Trophoblast cell (in vitro differentiated cells and primary cell): ENCODE measurements around the gene SCARB2.
A peak's percentile ranks its signal among the peaks of the same experiment; 100 is the strongest.

ENCODE experiments used
- DNase-seq, 2 donors: peaks; one replicate each; pipeline ENCODE4 v3.0.0-alpha.2; 2016
- H2AFZ ChIP-seq: 2 replicates; pipeline ENCODE4 v1.6.1; 2013; ENCODE audit warnings: low read length, moderate library complexity, mild to moderate bottlenecking; ENCODE audit not compliant: insufficient read depth, poor library complexity
- H2AK5ac ChIP-seq: 2 replicates; pipeline ENCODE4 v1.6.1; 2013; ENCODE audit warnings: mild to moderate bottlenecking, low read length
- H2BK120ac ChIP-seq: 2 replicates; pipeline ENCODE4 v1.6.1; 2013; ENCODE audit warnings: low read length, mild to moderate bottlenecking, moderate library complexity; ENCODE audit not compliant: insufficient read depth, poor library complexity
- H2BK12ac ChIP-seq: 2 replicates; pipeline ENCODE4 v1.6.1; 2013; ENCODE audit warnings: mild to moderate bottlenecking, low read length, moderate library complexity
- H2BK5ac ChIP-seq: 2 replicates; pipeline ENCODE4 v1.6.1; 2013; ENCODE audit warnings: low read length, low read depth, moderate library complexity, mild to moderate bottlenecking; ENCODE audit not compliant: poor library complexity
- H3K14ac ChIP-seq: 2 replicates; pipeline ENCODE4 v1.6.1; 2013; ENCODE audit warnings: mild to moderate bottlenecking, low read length
- H3K18ac ChIP-seq: 2 replicates; pipeline ENCODE4 v1.6.1; 2013; ENCODE audit warnings: mild to moderate bottlenecking, low read length
- H3K23ac ChIP-seq: 2 replicates; pipeline ENCODE4 v1.6.1; 2013; ENCODE audit warnings: low read length
- H3K27ac ChIP-seq: 2 replicates; pipeline ENCODE4 v1.5.1; 2013; ENCODE audit warnings: low read depth, mild to moderate bottlenecking, inconsistent platforms, low read length, moderate library complexity
- H3K27me3 ChIP-seq: 2 replicates; pipeline ENCODE4 v1.6.1; 2013; ENCODE audit warnings: inconsistent platforms, mild to moderate bottlenecking, low read length, moderate library complexity; ENCODE audit not compliant: insufficient read depth
- H3K36me3 ChIP-seq, 2 experiments: 1 replicate in 1 of 2; 2 replicates in 1 of 2; pipeline ENCODE4 v1.6.1; 2013; ENCODE audit warnings: low read length in 2 of 2, mild to moderate bottlenecking in 2 of 2, moderate library complexity in 1 of 2; ENCODE audit not compliant: insufficient read depth in 2 of 2, control insufficient read depth in 1 of 2
- H3K4ac ChIP-seq: 2 replicates; pipeline ENCODE4 v1.6.1; 2013; ENCODE audit warnings: low read depth, mild to moderate bottlenecking, low read length, moderate library complexity
- H3K4me1 ChIP-seq, 2 experiments: 1 replicate in 1 of 2; 2 replicates in 1 of 2; pipeline ENCODE4 v1.6.1; 2013; ENCODE audit warnings: low read length in 2 of 2, mild to moderate bottlenecking in 2 of 2, moderate library complexity in 1 of 2; ENCODE audit not compliant: insufficient read depth in 2 of 2, control insufficient read depth in 1 of 2
- H3K4me2 ChIP-seq: 2 replicates; pipeline ENCODE4 v1.6.1; 2013; ENCODE audit warnings: inconsistent platforms, mild to moderate bottlenecking, low read length, moderate library complexity
- H3K4me3 ChIP-seq: 2 replicates; pipeline ENCODE4 v1.5.1; 2013; ENCODE audit warnings: mild to moderate bottlenecking, low read depth, low read length, inconsistent platforms
- H3K79me1 ChIP-seq: one replicate; pipeline ENCODE4 v1.6.1; 2013; ENCODE audit warnings: low read length
- H3K79me2 ChIP-seq: 2 replicates; pipeline ENCODE4 v1.6.1; 2013; ENCODE audit warnings: low read length, mild to moderate bottlenecking; ENCODE audit not compliant: control insufficient read depth, insufficient read depth, poor library complexity
- H3K9ac ChIP-seq: 2 replicates; pipeline ENCODE4 v1.6.1; 2013; ENCODE audit warnings: mild to moderate bottlenecking, low read length
- H3K9me3 ChIP-seq: 2 replicates; pipeline ENCODE4 v1.6.1; 2013; ENCODE audit warnings: low read depth, mild to moderate bottlenecking, control low read depth, inconsistent platforms, low read length; ENCODE audit not compliant: insufficient read depth
- H4K12ac ChIP-seq: 2 replicates; pipeline ENCODE4 v1.6.1; 2013; ENCODE audit warnings: low read depth, mild to moderate bottlenecking, low read length, moderate library complexity
- H4K8ac ChIP-seq: 2 replicates; pipeline ENCODE4 v1.6.1; 2013; ENCODE audit warnings: low read depth, mild to moderate bottlenecking, low read length, moderate library complexity
- H4K91ac ChIP-seq: one replicate; pipeline ENCODE4 v1.6.1; 2013; ENCODE audit warnings: low read depth, mild to moderate bottlenecking, low read length, moderate library complexity
- WGBS: extraction: QIAGEN DNeasy Blood & Tissue Kit; methylation state at CpG from one replicate; pipeline ENCODE4 v1.1.7; 2013; ENCODE audit warnings: missing lambda C conversion rate; ENCODE audit not compliant: insufficient read length, insufficient coverage; ENCODE audit errors: extremely low coverage; 5-methylcytosine and 5-hydroxymethylcytosine counted together

Gene SCARB2

DNA sequence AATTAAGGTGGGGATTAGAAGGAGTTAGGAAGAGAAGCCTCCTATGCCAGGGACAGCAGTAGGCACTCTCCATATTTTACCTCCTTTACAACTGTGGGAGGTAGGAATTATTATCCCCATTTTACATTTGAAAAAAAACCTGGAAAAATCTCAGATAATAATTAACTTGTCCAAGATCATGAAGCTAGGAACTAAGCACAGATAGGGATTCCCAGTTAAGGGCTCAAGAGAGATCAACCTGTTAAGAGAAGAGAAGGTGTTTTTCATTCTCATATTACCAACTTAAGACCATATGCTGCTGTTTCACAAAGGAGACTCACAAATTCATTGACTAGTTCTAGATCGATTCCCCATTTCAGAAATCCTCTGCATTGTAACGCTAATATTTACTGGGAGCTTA lies 21.8 kb upstream of the SCARB2 start:
- no peak overlapping the region for H3K4me2 ChIP-seq
- no peak overlapping the region for H4K8ac ChIP-seq
- H3K14ac ChIP-seq: no peak overlapping the region
- no peak for DNase-seq
- H3K9ac ChIP-seq: no peak overlapping the region
- H3K4ac ChIP-seq: no peak overlapping the region
- no peaks in the 10 kb centered on the region for H3K27me3 ChIP-seq
- H3K23ac ChIP-seq: no peak overlapping the region
- no peak overlapping the region for H2AK5ac ChIP-seq
- no peak overlapping the region for H2BK120ac ChIP-seq
- H3K27ac ChIP-seq: no peak overlapping the region
- no peaks in the 10 kb centered on the region for H3K9me3 ChIP-seq
- H3K4me1 ChIP-seq: peaks cover 0 to 3% of the 10 kb centered on the region in 2 experiments
- H3K36me3 ChIP-seq: peaks cover 0 to 4% of the 10 kb centered on the region in 2 experiments
- no peak overlapping the region for H2BK12ac ChIP-seq
- WGBS: no CpG with 5 or more reads among the region's 2 CpGs
- H3K18ac ChIP-seq: no peak overlapping the region
- H4K91ac ChIP-seq: no peak overlapping the region
- H2AFZ ChIP-seq: no peak overlapping the region
- no peak overlapping the region for H4K12ac ChIP-seq
- H2BK5ac ChIP-seq: no peak overlapping the region
- H3K4me3 ChIP-seq: no peak overlapping the region
- H3K79me2 ChIP-seq: no peaks in the 10 kb centered on the region
- peaks cover 8% of the 10 kb centered on the region for H3K79me1 ChIP-seq

DNA sequence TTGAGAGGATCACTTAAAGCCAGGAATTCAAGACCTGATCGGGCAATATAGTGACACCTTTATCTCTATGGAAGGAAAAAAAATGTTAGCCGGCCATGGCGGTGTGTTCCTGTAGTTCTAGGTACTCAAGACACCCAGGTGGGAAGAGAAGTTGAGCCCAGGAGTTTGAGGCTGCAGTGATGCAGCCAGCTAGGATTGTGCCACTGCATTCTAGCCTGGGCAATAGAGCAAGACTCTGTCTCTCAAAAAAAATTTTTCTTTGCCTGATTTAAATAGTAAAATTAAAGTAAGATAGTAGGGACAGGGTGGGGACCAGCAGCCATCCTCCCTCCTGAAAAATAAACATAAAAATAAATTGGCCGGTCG lies 21.0 kb upstream of the SCARB2 start:
- H2BK5ac ChIP-seq: no peak overlapping the region
- H3K36me3 ChIP-seq: peaks cover 0 to 5% of the 10 kb centered on the region in 2 experiments
- H4K8ac ChIP-seq: peak overlapping the region; percentile 86
- peak overlapping the region; percentile 75 for H2BK120ac ChIP-seq
- no peak overlapping the region for H4K12ac ChIP-seq
- no peaks in the 10 kb centered on the region for H3K27me3 ChIP-seq
- no peak overlapping the region for H3K9ac ChIP-seq
- H3K4ac ChIP-seq: peak overlapping the region; percentile 42
- no CpG with 5 or more reads among the region's 5 CpGs for WGBS
- H3K4me3 ChIP-seq: no peak overlapping the region
- H3K4me1 ChIP-seq: peaks cover 0 to 3% of the 10 kb centered on the region in 2 experiments
- no peak overlapping the region for H2AK5ac ChIP-seq
- H3K4me2 ChIP-seq: peak overlapping the region; percentile 54
- no peak for DNase-seq
- H3K9me3 ChIP-seq: peaks cover 2% of the 10 kb centered on the region
- H3K18ac ChIP-seq: peak overlapping the region; percentile 61
- H3K79me1 ChIP-seq: peaks cover 8% of the 10 kb centered on the region
- H2AFZ ChIP-seq: peak overlapping the region; percentile 75
- H3K23ac ChIP-seq: no peak overlapping the region
- peak overlapping the region; percentile 41 for H3K27ac ChIP-seq
- peak overlapping the region; percentile 85 for H2BK12ac ChIP-seq
- peak overlapping the region; percentile 72 for H4K91ac ChIP-seq
- no peaks in the 10 kb centered on the region for H3K79me2 ChIP-seq
- H3K14ac ChIP-seq: no peak overlapping the region

DNA sequence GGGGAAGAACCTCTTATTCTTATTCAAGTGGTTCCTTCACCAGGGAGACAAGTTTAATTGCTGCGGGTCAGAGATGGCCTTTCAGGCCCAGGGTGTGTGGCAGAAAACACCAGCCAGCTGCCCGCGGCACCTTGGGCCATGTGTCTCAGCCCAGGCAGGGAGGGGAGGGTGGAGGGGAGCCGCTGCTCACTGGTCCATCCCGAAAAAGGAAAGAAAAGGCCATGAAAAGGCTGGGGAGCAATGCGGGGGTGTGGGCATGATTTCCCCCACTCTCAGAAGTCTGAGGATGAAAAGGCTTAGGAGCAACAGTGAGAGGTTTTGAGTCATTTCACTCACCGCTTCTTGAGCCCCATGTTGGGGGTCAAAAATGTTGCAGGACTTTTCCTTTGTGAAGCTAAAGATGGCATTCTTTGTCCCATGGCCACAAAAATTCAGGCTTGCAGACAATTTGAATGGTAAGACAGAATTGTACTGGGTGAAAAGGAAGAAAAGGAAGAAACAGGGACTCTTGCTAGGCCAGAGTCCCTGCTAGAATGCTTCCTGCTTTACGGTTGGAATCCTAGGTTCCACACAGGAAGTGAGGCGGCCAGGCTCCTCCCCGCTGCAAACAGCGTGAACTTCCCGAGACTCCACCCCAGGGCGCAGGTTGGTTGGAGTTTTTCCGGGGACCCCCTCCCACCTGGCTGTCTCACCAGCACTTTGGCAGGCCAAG lies 20.5 kb upstream of the SCARB2 start:
- H2BK5ac ChIP-seq: peak overlapping the region; percentile 58
- H3K14ac ChIP-seq: peak overlapping the region; percentile 19
- H3K4me1 ChIP-seq: peaks cover 0 to 3% of the 10 kb centered on the region in 2 experiments
- H3K9me3 ChIP-seq: peaks cover 2% of the 10 kb centered on the region
- peak overlapping the region; percentile 9 for H2AK5ac ChIP-seq
- no peak overlapping the region for H3K23ac ChIP-seq
- H3K4me3 ChIP-seq: peak overlapping the region; percentile 59
- H3K36me3 ChIP-seq: peaks cover 2 to 8% of the 10 kb centered on the region in 2 experiments
- peak overlapping the region; percentile 92 for H4K91ac ChIP-seq
- peak overlapping the region; percentile 95 for H3K4ac ChIP-seq
- peaks cover 8% of the 10 kb centered on the region for H3K79me1 ChIP-seq
- H4K12ac ChIP-seq: peak overlapping the region; percentile 6
- no peaks in the 10 kb centered on the region for H3K79me2 ChIP-seq
- peak overlapping the region; percentile 1 for H3K9ac ChIP-seq
- H4K8ac ChIP-seq: peak overlapping the region; percentile 94
- peak overlapping the region; percentile 75 for H2AFZ ChIP-seq
- no CpG with 5 or more reads among the region's 14 CpGs for WGBS
- DNase-seq: peak in 1 of 2 donors; percentile 8
- peak overlapping the region; percentile 41 for H3K27ac ChIP-seq
- peak overlapping the region; percentile 54 for H3K4me2 ChIP-seq
- H3K18ac ChIP-seq: peak overlapping the region; percentile 69
- H2BK120ac ChIP-seq: peak overlapping the region; percentile 81
- H3K27me3 ChIP-seq: no peaks in the 10 kb centered on the region
- peak overlapping the region; percentile 85 for H2BK12ac ChIP-seq

DNA sequence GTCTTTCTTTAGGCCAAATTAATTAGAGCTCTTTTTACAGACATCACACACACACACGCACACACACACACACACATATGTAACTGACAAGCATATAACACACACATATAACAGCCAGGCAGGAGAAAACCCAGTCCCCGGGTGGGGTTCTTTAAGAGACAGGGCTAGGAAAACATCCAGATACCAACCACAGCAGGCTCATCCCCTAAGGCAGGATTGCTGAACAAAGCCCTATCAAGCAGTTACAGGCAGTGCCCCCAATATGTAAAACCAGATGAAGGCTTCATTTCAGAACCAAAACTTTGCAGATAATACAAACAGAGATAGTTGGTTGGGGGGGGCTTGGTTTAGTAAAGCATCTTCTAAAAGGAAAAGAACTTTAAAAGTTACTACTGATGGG lies 19.9 kb upstream of the SCARB2 start:
- Histone ChIP-seq H3K23ac (no peak overlapping the region), H3K27me3 (no peaks in the 10 kb centered on the region), H2AK5ac (no peak overlapping the region), H2BK12ac (no peak overlapping the region), H3K4me1 (peaks cover 0 to 3% of the 10 kb centered on the region in 2 experiments), H2BK120ac (no peak overlapping the region), H3K27ac (peak overlapping the region; percentile 41), H3K4ac (no peak overlapping the region), H3K36me3 (peaks cover 2 to 8% of the 10 kb centered on the region in 2 experiments), H3K4me2 (peak overlapping the region; percentile 54), H4K91ac (no peak overlapping the region), H3K9me3 (peaks cover 2% of the 10 kb centered on the region), H3K79me1 (peaks cover 8% of the 10 kb centered on the region), H3K9ac (no peak overlapping the region), H4K12ac (no peak overlapping the region), H3K18ac (no peak overlapping the region), H3K14ac (no peak overlapping the region), H4K8ac (no peak overlapping the region), H2BK5ac (no peak overlapping the region), H3K79me2 (no peaks in the 10 kb centered on the region), H2AFZ (no peak overlapping the region), H3K4me3 (no peak overlapping the region)
- no CpG with 5 or more reads among the region's 2 CpGs for WGBS
- no peak for DNase-seq
